GM03348 (cell line): Measurements from ENCODE around the gene KLHL29.
A peak's percentile ranks its signal among the peaks of the same experiment; 100 is the strongest.

Experiments used
- DNase-seq: peaks from one replicate; pipeline ENCODE4 v3.0.0; 2012; ENCODE audit warnings: low spot score

KLHL29 gene

DNA sequence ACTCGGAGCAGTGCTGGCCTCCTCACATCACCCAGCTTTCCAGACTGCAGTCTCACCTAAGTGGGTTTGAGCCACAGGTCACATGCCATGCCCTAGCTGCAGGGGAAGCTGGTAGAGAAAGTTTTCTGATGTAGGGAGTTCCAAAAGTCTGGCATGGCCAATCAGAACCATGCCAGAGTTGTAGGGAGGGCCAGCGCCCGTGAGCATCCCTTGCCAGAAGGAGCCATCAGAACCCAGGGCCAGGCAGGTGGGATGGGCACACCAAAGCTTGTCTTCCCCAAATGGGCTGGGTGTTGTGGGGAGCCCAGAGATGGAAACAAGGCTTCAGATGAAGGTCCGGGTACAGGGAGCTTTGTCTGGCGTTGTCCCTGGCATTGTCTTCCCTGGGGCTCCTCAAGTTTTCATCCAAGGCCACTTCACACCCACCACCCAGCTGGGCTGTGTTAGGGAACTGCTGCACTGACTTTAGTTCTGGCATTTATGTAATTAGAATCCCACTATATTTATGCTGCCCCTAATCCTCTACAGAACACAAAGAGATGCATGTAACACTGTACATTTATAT lies 247.9 kb downstream of the KLHL29 start:
- DNase-seq: no peak

DNA sequence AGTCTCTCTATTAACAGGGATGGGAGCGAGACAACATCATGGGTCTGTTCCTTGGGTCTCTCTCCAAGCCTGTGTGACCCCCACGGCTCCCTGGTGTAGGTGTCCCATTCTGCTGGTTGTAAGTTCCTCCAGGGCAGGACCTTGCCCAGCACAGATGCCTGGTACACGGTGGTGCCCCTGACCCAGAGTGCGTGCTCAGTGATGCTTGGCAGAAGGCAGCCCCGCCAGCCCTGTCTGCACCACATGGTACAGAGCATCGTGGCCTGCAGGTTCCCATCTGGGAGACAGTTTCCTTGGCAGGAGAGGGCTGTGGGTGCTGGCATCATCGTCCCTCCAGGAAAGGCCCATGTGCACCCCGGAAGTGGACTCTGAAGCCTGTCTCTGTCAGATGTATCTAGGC lies 249.0 kb downstream of the KLHL29 start:
- no peak for DNase-seq

DNA sequence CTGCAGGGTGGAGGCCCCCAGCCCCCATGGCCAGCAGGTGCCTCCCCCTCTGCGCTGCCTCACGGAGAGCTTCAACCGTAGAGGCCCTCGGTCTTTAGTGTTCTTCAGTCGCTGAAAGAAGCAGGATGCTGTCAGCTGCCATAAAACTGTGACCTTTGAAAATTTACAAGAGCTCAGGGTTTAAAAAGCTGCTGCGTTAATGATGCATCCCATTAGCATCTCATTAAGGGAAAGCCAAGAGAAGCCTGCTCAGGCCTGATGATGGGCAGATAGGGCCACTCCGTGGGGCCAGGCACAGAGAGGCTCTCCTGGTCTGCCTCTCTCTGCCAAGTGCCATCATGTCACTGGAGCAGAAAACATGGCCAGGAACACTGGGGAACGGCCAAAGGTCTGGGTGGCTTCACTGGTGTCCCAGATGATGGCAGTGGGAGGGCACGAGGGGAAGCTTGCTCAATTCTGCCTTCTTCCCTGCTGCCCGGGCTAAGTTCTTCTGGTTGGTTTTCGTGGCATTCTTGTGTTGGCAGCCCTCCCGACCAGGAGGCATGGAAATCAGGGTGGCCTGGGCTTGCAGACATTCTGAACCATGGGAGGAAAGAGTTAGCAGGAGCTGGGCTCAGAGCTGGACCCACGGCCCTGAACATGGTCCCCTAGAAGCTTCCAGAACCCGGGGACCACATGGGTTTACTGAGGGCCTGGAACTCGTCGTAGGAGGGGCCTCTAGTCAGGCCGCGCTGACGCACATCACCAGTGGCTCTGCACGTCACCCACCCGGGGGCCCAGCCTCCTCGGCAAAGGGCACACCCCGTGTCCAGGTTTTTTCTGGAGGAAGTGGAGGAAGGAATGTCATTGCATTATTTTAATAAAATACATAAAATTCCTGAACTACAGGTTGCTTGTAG lies 250.7 kb downstream of the KLHL29 start:
- no peak for DNase-seq

DNA sequence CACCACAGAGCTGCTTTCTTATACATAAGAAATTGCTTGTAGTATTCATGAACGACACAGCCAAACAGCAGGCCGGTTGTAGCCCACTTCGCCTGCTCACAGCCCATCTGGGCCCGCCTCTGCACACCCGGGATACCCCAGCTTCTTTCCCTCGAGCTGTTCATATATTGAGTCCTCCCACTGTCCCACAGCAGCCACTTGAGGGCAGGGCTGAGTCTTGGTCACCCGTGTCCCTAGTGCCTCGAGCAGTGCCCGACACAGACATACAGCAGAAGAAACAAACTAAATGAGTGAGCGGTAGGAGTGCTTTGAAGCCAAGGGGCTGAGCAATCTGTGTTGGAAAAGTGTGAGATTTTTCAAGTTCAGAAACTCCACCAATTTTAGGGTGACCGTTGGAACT lies 251.4 kb downstream of the KLHL29 start:
- DNase-seq: peak; percentile 24

DNA sequence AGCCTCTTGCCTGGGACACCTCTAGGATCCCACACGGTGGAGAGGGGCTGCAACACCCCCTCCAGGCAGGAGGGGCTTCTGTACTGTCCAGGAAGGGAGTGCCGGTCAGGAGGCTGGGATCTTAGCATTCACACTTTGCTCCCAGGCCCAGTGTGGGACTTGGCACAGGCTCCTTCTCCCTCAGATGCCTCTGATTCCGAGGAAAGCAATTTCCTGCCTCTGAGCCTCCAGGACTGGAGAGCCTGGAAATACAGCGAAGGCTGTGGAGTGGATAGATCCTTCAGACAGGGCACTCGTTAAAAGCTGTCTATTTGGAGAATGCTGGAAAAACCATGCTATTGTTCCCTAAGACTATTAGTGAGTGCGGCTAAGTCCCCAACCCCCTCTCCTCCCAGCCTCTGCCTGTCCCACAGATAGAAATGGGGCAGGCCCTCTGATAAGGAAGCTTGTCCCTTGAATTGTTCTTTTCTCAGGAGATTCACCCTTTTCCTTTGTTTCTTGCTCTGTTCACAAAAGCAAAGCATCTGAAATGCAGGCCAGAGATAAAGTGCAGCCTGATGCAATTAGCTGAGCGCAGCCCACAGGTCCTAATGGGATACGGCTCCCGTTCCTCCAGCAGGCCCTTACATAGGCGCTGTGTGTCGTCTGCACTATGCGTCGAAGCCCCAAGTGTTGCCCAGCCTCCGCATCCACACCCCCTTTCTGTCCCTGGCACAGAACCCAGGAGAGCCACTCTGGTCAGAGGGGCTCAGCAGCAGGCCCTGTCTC lies 252.2 kb downstream of the KLHL29 start:
- DNase-seq: peak; percentile 86

DNA sequence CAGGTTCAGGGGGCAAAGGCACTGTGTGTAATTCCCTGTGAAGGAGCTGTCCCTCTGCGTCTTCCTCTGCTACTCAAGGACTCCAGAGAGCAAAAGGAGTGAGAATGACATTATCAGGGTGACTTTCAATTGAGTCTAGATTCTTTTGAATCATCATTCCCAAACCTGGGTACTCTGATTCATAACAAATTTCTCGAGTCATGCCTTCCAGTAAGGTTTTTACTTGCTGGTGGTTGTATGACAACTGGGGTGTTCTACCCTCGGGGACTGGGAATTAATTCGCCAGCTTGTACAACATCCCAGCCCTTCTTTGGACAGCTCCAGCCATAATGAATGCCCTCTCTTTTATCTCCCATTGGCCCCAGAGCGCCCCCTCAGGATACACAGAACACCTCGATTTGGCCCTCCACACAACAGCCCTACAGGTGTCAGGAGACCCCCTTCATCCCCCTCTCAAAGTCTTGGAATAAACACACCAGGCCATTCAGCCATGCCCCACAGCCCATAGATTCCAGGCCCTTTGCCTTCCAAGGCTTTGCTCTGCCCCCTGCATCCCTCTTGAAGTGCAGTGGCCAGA lies 254.5 kb downstream of the KLHL29 start:
- DNase-seq: no peak

- no peak for DNase-seq
Measured at GRCh38 chr2:23640711-23641110, 255.7 kb downstream of the KLHL29 start.

DNA sequence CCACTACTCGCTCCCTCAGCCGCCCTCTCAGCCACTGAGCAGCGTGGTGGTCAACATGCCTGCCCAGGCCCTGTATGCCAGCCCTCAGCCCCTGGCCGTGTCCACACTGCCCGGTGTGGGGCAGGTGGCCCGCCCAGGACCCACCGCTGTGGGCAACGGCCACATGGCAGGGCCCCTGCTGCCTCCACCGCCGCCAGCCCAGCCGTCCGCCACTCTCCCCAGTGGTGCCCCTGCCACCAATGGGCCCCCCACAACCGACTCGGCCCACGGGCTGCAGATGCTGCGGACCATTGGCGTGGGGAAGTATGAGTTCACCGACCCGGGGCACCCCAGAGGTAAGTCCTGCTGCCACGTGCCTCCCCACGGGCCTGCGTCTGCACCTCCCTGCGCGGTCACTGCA lies 257.5 kb downstream of the KLHL29 start:
- DNase-seq: no peak

GRCh38 chr2:23645230-23645808 lies 260.3 kb downstream of the KLHL29 start:
- DNase-seq: no peak

- DNase-seq: no peak
Measured at GRCh38 chr2:23647563-23647962, 262.6 kb downstream of the KLHL29 start.

GRCh38 chr2:23649303-23649702 lies 264.3 kb downstream of the KLHL29 start:
- no peak for DNase-seq

DNA sequence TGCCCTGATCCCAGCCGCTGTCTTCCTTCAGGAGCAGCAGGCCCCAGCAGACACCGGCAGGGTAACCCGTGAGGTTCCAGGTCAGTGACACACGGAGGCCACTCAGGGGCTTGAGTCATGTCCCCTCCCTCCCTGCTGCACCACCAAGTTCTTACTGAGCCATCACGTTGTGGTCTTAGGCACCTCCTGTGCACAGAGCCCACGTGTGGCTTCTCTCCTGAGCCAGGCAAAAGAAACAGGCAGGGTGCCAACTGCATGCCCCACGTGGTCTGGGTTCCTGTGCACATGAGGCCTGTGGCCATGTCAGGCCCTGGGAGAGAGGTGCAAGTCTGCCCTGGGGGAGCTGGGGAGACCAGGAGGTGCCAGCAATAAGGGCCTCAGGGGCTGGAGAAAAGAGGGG lies 264.8 kb downstream of the KLHL29 start:
- DNase-seq: no peak

- DNase-seq: peak; percentile 85
Measured at GRCh38 chr2:23651187-23652080, 266.5 kb downstream of the KLHL29 start.

GRCh38 chr2:23653326-23653725 lies 268.3 kb downstream of the KLHL29 start:
- DNase-seq: no peak

GRCh38 chr2:23654756-23655155 lies 269.8 kb downstream of the KLHL29 start:
- no peak for DNase-seq

- no peak for DNase-seq
Measured at GRCh38 chr2:23655934-23656596, 271.1 kb downstream of the KLHL29 start.

DNA sequence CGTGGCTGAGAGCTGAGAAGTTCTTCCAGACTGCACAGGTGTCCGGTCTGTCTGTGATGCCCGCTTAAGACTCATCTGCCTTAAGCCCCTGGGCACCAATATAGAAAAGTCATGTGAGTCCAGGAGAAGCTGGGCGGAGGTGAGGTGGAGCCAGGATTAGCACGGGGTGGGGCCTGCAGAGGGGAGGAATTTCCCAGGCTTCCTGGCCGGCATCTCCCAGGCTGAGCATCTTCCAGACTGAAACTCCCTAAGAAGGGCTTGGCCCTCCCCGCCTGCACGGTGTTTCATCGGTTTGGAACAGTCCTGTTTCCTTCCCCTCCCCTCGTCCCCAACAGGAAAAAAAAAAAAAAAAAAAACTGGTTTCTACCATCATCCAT lies 271.6 kb downstream of the KLHL29 start:
- no peak for DNase-seq

GRCh38 chr2:23657371-23657770 lies 272.4 kb downstream of the KLHL29 start:
- no peak for DNase-seq

- no peak for DNase-seq
Measured at GRCh38 chr2:23657934-23658333, 273.0 kb downstream of the KLHL29 start.

- no peak for DNase-seq
Measured at GRCh38 chr2:23658466-23658942, 273.5 kb downstream of the KLHL29 start.

DNA sequence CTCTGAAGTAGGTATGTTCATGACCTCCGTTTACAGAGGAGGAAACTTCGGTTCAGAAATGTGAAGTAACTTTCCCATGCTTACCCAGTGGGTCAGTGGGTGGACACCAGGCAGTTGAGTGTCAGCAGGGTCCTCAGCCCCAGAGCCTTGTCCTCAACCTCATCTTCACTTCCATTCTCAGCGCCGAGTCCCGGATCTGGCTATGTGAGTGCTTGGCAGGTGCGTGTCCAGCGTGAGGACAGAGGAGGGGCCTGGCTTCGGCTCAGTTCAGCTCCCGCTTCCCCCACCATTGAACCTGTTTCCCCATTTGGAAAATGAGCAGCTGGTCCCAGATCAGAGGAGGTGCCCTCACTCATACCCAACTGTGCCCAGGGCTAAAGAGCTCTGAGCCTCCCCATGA lies 274.3 kb downstream of the KLHL29 start:
- DNase-seq: no peak
